ENCODE measurements around the gene USP17L12.
"Not testable (repeated sequence)": the region's sequence is repeated elsewhere in the genome, so short reads cannot be mapped to it uniquely, and the experiment has no call there.

Gene USP17L12

GRCh38 chr4:9253078-9253477 is 33.1 kb downstream of the USP17L12 start, which contains the start of gene USP17L19:
Gene USP17L19 (plus strand): TSS chr4:9253378. CDS start chr4:9253378, 0 bp downstream.
- not testable (repeated sequence) for H3K27ac ChIP-seq (ENCODE audit: low read depth, low read length, severe bottlenecking); H3K9me3 ChIP-seq (ENCODE audit: control insufficient read depth, low read length); H3K4me1 ChIP-seq (ENCODE audit: control insufficient read depth, insufficient read depth, low read length, poor library complexity, severe bottlenecking); H3K4me3 ChIP-seq (ENCODE audit: extremely low read depth, insufficient read depth, low read length, poor library complexity, severe bottlenecking); H3K36me3 ChIP-seq (ENCODE audit: control insufficient read depth, insufficient read depth, low read length)
- WGBS, 2 experiments (ENCODE audit: insufficient coverage in 2 of 2): no CpG with 5 or more reads among the region's 13 CpGs

DNA sequence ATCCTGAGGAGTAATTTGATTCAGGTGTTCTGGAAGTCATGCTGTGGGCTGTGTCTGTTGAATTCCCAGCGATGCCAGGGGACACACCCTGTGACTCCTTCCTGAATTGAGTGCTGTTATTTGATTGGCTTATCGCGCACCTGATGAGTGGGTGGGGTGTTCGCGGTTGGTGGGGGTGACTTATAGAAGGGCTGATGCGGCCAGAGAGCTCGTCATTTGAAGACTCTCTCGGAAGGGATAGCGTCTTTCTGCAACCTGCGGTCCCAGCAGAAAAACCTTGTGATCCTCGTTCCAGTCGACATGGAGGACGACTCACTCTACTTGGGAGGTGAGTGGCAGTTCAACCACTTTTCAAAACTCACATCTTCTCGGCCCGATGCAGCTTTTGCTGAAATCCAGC is 37.9 kb downstream of the USP17L12 start, which contains the start of gene USP17L20:
Gene USP17L20, plus strand, starts transcription at position 301 of the 400 bp plus-strand sequence. Its CDS starts 0 bp downstream, at position 301.
- H3K4me3 ChIP-seq (ENCODE audit: extremely low read depth, insufficient read depth, low read length, poor library complexity, severe bottlenecking); H3K4me1 ChIP-seq (ENCODE audit: control insufficient read depth, insufficient read depth, low read length, poor library complexity, severe bottlenecking); H3K36me3 ChIP-seq (ENCODE audit: control insufficient read depth, insufficient read depth, low read length); H3K27ac ChIP-seq (ENCODE audit: low read depth, low read length, severe bottlenecking); H3K9me3 ChIP-seq (ENCODE audit: control insufficient read depth, low read length): not testable (repeated sequence)
- no CpG with 5 or more reads among the region's 15 CpGs for WGBS, 2 experiments (ENCODE audit: insufficient coverage in 2 of 2)

- WGBS, 2 experiments (ENCODE audit: insufficient coverage in 2 of 2): no CpG with 5 or more reads among the region's 13 CpGs
- not testable (repeated sequence) for H3K4me3 ChIP-seq (ENCODE audit: extremely low read depth, insufficient read depth, low read length, poor library complexity, severe bottlenecking); H3K27ac ChIP-seq (ENCODE audit: low read depth, low read length, severe bottlenecking); H3K4me1 ChIP-seq (ENCODE audit: control insufficient read depth, insufficient read depth, low read length, poor library complexity, severe bottlenecking); H3K9me3 ChIP-seq (ENCODE audit: control insufficient read depth, low read length); H3K36me3 ChIP-seq (ENCODE audit: control insufficient read depth, insufficient read depth, low read length)
Measured at GRCh38 chr4:9262572-9262971, 42.6 kb downstream of the USP17L12 start, which contains the start of gene USP17L21. Gene USP17L21 (plus strand): TSS chr4:9262872. CDS start chr4:9262872, 0 bp downstream.

- no CpG with 5 or more reads among the region's 15 CpGs for whole genome bisulfite sequencing, 2 experiments (ENCODE audit: insufficient coverage in 2 of 2)
- not testable (repeated sequence) for H3K9me3 ChIP-seq (ENCODE audit: control insufficient read depth, low read length); H3K36me3 ChIP-seq (ENCODE audit: control insufficient read depth, insufficient read depth, low read length); H3K4me1 ChIP-seq (ENCODE audit: control insufficient read depth, insufficient read depth, low read length, poor library complexity, severe bottlenecking); H3K27ac ChIP-seq (ENCODE audit: low read depth, low read length, severe bottlenecking); H3K4me3 ChIP-seq (ENCODE audit: extremely low read depth, insufficient read depth, low read length, poor library complexity, severe bottlenecking)
Measured at GRCh38 chr4:9267319-9267718, 47.4 kb downstream of the USP17L12 start, which contains the start of gene USP17L22. Gene USP17L22 (plus strand): TSS chr4:9267619. CDS start chr4:9267619, 0 bp downstream.
